Stimulated activated CD4-positive, alpha-beta T cell treated with anti-CD3 and anti-CD28 coated beads, Interleukin-4, amount 100 ng/mL, for 1 hour (primary cell): ENCODE data around the gene RAPGEF1.
"Not testable (repeated sequence)": the region's sequence is repeated elsewhere in the genome, so short reads cannot be mapped to it uniquely, and the experiment has no call there.

Experiments
- DNase-seq: peaks from one replicate; pipeline ENCODE4 v3.0.0-alpha.2; 2020

The RAPGEF1 gene

DNA sequence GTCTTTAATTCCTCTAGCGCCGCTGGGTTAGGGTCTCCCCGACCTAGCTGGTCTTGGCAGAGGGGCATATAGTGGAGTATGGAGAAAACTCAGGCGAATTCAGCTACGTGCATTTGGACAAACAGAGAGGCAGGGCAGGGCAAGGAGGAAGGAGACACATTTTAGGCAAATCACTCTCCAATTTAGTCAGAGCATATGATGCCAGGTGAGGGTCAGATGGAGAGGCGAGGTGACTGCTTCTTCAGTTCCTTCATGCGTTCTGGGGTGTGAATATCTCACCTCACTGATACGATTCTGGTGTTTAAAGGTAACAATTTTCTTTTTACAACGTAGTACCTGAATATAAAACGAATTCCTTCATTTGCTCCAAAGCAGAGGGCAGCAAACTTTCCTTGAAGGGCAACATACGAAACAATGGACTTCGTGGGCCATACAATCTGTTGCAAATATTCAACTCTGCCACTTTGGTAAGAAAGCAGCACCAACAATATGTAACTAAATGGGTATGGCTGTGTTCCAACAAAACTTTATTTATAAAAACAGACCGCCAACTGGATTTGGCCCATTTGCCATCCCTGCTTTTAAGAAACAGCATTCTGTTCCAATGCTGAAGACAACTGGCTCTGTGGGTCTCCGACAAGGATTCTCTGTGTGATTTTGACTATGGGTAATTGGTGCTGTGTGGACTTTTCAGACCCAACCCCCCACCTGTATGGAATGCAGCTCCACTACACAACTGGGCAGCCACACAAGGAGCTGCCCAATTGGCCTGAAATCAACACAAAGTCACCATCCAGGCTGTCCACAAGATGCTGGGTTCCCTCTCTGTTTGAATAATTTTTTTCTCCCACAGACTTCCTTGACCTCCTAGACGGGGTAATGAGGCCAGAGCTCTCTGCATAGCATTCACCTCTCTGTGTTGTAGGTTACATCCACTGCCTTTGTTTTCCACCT, 53.8 kb downstream of the RAPGEF1 start:
- no peak for DNase-seq

DNA sequence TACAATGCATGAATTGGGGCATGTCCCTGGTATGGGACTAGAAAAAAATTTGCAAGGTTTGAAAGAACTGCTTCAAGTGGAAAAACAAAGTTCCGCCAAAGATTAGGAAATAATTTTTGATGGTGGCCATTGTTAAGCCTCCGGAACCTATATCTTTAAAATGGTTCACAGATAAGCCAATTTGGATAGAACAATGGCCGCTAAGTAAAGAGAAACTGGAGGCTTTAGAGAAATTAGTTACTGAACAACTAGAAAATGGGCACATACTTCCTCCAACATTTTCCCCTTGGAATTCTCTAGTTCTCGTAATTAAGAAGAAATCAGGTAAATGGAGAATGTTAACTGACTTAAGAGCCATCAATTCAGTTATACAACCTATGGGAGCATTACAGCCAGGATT, 56.8 kb downstream of the RAPGEF1 start:
- DNase-seq: not testable (repeated sequence)

DNA sequence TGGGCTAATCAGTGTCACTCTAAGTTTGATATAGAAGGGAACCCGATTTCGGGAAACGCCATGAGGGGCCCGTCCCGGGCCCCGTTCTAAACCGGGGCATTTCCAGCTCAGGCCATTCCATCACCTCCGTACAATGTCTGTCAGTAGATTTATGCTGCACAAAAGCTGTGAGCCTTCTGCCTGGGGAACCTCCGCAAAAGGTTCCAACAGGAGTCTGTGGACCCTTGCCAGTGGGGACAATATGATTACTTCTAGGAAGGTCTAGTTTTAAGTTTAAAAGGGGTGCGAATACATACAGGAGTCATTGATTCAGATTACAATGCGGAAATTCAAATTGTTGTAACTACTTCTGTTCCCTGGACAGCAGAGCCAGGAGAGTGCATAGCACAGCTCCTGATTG, 57.6 kb downstream of the RAPGEF1 start:
- DNase-seq: no peak

DNA sequence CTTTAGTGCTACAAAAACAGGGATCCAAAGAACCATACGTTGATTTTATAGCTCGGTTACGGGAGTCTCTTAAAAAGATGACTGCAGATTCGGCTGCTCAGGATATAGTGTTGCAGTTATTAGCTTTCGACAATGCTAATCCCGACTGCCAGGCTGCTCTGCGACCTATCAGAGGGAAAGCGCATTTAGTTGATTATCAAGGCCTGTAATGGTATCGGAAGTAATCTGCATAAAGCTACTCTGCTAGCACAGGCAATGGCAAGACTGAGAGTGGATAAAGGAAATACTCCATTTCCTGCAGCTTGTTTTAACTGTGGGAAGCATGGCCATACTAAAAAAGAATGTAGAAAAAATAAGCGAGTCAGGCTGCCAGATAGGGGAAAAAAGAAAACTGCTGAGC, 58.0 kb downstream of the RAPGEF1 start:
- not testable (repeated sequence) for DNase-seq

DNA sequence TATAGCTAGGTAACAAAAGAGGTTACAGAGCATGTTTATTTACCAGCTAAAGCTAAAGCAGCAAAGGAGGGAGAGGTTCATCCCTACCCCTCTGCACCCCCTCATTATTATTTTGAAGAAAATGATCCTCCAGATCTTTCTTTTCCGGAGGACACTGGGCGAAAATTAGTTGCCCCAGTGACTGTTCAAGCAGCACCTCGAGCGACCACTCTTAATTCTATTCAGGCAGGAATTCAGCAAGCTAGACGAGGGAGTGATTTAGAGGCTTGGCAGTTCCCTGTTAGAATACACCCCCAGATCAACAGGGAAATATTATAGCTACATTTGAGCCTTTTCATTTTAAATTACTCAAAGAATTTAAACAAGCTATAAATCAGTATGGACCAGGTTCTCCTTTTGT, 58.8 kb downstream of the RAPGEF1 start:
- DNase-seq: not testable (repeated sequence)

DNA sequence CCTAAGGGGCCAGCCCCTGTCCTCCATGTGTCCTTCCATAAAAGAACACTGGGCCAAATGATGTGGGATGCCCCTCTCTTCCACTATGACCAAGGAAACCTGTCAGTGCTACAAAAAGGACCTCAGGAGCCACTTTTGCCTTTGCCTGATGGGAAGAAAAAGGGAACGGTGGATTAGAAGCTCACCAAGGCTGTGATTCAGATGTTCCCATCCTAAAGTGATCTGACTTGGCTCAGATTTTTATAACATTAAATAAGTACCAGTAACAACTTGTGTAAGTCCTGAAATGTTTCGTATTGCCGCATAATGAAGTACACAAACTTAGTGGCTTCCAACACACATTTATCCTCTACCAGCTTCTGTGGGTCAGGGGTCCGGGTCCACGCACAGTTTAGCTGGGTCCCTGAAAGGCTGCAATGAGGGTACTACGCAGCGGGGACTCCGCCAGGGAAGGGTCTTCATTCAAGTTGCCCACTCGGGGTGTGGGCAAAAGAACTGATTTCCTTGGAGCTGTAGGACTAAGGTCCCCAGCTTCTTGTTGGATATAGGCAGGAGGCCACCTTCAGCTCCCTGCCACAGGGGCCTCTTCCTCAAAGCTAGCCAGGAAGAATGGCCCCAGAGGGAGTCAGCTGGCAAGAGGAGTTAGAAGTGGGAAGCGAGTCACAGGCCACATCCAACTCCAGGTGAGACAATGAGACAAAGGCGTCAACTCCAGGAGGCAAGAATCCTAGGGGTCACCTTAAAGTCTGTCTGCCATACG, 60.4 kb downstream of the RAPGEF1 start:
- no peak for DNase-seq

DNA sequence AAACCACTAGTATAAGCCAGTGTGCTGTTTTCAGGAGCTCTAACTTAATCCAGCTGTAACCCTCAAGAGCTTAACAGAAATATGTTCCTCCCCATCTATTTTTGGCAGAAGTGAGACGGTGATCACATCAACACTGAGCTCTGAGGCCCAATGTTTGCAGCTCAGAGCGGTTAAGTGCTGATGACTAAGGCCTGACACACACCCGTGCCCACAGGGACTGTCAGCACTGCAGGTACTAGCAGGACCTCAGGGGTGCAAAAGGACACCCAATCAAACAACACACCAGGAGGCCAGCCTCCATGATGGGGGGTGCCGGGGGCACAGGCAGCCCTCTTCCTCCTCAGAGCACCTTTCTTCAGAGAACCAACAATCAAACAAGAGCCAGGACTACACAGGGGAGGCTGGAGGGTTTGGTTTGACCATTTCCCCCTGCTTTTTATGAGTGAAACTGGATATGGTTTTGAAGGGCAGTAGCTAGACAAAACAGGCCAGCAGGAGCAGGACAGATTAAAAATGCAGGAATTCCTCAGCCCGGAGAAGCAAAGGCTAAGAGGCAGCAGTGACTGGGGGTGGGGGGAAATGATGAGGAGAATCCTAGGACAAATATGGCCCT, 61.3 kb downstream of the RAPGEF1 start:
- DNase-seq: peak; percentile 73

DNA sequence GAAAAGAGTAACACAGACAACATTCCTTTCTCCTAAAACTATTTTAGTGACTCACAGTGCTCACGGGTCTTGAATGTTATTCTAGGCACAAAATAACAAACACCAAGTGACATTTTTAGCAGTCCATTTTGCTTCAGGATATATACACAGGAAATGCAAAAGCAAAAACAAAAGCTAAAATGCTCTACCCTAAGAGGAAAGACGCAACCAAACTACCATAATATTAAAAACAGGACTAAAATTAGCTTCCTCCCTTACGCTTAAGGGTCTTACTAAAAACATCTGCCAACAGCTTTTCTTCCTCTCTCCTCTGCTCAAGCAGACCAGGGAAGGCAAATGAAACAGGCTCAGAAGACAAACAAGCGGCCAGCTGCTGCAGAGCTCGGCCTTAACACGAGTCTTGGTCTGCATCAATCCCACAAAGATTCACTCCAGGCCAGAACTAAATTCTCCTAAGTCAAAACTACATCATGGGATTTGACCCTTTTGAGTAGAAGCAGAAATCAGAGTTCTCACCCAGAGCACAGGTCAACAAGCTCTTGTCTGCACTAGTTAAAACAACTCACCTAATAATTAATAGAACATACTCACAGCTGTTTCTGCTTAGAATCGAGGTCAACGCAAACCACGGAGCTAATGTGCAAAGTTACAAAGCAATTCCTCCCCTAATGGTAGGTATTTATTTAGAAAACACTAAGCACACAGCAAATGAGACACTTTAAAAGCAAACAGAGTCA, 62.3 kb downstream of the RAPGEF1 start:
- no peak for DNase-seq

DNA sequence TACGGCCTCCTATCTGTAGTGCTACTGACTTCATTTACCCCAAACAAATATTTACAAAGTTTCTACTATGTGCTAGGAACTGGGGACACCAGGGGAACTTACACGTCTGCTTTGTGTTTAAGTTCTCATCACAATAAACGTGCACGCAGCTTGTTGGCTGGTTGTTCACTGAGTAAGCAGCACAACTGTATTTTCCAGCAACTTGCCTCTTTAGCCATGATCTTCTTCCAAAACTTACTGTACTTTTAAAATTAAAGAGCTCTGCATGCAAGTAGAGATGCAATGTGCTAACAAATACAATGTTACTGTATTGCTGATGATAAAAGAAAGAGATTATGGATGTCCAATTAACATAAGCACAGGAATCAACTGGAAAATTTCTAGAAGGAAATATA, 62.8 kb downstream of the RAPGEF1 start:
- no peak for DNase-seq

DNA sequence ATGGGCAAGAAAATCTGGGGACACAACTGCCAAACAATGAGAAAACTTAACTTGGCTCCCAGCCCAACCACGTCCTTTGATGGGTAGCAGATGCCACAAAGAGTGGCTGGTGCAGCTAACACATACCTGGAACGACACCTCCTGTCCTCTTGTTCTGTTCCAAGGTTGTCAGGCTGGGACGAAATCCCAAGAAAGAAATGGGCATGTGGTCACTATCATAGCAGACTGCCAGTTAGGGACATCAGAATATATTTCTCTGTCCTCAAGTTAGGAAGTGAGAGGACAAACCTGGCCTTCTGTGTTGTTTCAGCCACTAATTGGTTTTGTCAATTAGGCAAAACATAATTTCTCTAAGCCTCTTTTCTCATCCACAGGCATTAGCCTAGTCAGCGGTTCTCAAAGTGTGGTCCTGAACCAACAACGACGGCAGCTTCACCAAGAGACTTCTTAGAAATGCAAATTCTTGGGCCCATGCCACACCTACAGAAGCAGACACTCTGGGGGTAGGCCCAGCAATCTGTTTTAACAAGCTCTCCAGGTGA, 63.4 kb downstream of the RAPGEF1 start:
- DNase-seq: no peak

DNA sequence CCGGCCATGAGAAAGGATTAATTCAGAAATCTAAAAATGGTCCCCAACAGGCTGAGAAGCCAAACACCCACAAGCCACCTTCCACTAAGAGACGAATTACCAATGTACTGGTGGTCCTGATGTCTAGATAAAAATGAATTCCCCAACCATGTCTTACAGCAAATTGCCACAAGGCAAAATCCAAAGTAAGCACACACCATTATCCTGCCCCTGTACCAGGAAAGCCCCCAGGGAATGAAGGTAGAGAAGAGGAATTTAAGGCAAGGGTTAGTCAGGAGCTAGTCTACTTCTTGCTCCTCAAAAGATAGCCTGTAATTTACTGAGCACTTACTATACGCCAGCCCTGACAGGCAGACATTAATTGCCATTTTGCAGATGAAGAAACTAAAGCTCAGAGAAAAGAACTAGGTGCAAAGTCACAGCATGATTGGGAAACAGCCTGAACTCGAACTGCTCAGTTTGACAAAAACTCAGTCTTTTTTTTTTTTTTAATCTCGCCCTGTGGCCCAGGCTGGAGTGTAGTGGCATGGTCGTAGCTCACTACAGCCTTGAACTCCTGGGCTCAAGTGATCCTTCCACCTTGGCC, 64.3 kb downstream of the RAPGEF1 start:
- DNase-seq: no peak

DNA sequence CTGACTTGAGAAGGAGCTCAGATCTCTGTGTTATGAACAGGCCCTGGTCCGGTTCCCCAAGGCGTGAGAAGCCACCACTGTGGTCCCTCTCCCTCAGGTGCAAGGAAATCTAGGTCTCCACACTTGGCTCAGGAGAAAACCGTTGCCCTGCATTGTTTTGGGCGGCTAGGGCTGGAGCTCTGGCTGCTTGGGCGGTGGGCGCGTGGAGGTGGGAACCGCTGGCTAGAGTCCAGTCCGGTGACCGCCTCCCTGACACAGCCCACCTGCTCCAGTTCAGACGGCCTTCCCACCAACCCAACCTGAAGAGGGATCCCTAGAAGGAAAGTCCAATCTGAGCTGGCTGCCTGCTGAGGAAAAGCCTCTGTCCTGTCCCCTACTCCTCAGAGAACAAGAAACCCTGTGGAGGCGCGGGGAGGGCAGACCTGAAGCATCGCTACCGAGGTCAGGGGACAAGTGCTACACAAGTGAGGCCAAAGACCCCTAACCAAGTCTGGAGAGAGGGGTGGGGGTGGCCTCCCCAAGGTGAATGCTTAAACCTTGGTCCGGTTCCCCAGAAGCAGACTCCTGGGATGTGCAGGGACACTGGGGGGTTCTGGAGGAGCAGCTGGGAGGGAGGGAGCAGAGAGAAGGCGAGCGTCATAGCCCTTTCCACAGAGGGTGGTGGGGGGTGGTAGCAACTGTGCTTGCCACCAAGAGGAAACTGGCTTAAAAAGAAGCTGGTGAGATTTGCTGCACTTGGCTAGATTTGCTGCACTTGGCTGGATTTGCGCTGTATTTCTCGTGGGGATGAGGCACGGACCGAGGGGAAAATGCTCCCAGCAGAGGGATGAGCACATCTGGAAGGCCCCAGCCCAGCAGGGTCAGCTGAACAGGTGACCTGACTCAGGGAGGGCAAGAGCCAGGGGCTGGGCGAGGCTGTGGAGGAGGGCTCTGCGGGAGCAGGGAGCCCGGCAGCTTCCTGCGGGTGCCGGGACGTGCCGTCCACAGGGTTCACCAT, 65.2 kb downstream of the RAPGEF1 start:
- DNase-seq: no peak

DNA sequence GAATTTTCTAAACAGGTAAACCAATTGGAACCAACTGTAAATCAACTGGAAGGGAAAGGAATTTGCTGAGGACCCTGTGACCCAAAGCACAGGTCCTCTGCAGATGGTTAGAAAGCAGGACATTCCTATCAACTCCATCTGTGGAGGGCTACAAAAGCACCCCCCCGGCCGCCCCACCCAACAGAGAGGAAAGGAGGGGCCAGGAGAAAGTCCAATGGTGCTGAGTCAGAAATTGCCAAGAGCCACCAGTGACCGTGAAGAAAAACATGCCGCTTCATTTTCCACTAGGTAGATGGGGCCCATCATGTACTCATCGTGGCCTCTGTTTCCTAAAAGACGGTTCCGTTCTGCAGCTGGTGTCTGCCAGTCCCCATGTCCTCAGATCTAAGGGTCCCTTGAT, 66.3 kb downstream of the RAPGEF1 start:
- DNase-seq: no peak

DNA sequence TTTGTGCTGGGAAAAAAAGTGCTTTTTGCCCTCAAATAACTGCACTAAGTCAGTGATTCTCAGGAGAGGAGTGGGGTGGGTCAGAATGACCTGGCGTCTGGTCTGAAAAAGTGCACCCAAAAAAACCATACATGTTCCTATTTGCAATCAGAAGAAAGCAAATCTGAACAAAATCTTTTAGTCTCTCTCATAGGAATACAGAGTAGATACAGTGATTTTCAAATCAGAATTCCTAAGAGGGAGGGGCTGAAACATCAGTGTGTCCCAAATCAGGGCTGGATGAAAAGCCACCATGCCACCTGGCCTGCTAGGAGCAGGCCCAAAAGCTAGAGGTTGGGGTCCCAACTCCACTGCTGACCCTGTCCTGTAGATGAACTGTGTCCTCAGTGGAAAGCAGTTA, 66.8 kb downstream of the RAPGEF1 start:
- DNase-seq: no peak

DNA sequence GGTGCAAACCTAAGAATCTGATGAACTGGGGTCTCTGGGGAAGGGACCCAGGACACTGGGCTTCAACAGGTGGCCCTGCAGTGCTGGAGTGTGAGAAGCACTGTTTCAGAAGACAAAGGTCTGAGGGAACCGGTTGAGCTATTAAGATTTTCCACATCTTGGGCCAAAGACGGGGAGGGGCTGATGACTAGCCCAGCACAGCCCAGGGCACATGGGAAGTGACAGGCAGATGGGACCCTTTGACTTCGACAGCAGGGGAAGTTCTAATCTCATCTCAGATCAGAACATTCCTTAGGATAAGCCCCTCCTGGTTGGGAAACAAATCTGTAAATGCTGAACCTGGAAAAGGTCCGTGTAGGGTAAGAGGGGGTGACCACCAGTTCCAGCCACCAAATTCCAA, 67.4 kb downstream of the RAPGEF1 start:
- DNase-seq: no peak

DNA sequence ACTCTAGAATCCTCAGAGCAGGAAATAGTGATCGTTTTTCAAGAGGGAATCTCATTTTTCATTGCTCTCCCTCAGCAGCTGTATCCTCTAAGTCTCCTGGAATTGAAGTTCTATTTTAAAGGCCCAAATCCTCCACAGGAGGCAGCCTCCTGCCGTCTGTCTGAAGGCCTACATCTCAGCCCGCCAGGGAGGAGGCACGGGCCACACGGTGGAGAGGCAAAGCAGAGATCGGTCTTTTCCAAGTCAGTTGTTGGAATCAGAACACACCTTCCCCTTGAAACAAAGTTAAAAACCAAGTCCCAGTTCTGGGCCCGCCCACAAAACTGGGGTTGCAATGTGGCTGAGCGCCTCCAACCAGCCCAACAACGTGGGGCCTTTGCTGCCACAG, 68.7 kb downstream of the RAPGEF1 start:
- no peak for DNase-seq

DNA sequence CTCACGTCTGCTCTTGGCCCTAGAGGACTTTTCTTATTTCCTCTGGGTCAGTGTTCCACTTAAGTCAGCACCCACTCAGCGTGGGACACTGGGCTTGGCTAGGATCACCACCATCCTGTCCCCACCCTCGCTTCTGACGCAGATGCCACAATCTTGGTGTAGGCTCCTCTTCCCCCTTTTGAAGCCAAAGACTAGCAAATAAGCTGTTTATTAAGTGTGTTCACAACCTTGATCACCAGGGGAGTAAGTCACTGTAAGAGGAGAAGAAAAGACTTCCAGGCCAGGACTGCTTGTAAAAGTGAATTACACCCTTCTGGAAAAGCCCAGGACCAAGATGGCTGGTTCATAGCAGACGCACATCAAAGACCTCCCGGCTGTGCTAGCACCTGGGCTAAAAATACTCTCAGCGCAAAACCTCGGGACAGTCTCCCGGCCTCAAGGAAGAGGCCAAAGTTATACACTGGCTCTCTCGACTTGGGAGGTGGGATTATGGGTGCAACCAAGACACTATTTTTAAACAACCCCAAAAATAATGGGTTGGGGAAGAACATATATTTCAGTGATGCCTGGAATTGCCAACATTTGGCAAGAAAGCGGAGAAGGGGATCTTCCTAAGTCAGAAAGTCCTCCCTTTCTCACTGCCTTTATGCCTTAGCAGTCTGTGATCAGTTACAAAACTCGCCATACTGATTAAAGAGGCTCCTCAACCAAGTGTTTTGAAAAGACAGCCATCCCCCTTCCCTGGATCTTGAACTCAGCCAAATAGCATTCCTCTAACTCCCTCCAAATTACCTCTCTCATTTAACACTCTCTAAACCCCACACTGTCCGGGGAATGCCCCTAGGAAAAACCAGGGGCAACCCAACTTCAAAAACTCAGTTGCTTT, 69.4 kb downstream of the RAPGEF1 start:
- DNase-seq: no peak

DNA sequence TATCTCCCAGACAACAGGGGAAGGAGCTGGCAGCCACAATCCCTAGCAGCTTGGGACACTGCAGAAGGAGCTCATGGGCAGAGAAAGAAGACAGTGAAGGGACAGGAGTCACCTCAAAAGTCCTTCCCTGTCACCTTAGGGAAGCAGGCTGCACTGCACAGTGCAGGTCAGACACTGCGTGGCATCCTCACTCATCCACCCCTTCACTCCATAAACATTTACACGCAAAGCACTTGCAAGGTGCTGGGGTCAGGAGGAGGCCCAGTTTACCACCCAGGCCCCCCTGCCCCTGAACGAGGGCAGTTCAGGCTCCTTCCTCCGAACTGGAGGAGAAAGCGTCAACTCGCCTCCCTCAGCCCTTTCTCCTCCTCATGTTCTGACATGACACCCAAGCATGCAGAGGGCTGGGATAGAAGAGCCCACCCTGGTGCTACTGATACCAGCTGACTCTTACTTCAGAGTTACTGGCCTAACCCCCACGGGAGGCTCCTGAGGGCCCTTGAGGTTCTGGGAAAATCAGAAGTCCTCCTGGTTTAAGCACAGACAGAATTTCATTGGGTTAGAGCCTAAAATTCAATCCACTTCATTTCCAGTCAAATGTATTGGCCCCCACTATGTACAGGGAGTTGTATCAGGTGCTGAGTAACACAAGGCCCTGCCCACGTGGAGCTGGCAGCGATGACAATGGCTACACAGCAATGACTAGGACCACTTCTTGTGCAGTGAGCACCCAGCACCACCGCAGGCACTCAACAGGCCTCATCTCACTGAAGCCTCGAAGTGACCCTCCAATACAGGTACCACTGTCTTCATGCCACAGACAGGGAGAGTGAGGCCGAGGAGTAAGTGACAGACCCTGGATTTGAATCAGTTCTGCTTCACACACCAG, 70.4 kb downstream of the RAPGEF1 start:
- peak; percentile 47 for DNase-seq
